Stimulated activated CD4-positive, alpha-beta T cell treated with anti-CD3 and anti-CD28 coated beads, Interleukin-1b, Interleukin-23, amount 100 ng/mL, for 48 hours (primary cell): Measurements from ENCODE around the gene MYO1G.
A peak's percentile ranks its signal among the peaks of the same experiment; 100 is the strongest.

Source experiments
- DNase-seq: peaks from one replicate; pipeline ENCODE4 v3.0.0-alpha.2; 2020

Gene MYO1G

GRCh38 chr7:44979481-44980392 is 922 bp upstream of the MYO1G start:
- no peak for DNase-seq

GRCh38 chr7:44977959-44978335 is 868 bp downstream of the MYO1G start:
- no peak for DNase-seq

GRCh38 chr7:44977304-44977958 is 1.4 kb downstream of the MYO1G start:
- DNase-seq, result peak; percentile 90

DNA sequence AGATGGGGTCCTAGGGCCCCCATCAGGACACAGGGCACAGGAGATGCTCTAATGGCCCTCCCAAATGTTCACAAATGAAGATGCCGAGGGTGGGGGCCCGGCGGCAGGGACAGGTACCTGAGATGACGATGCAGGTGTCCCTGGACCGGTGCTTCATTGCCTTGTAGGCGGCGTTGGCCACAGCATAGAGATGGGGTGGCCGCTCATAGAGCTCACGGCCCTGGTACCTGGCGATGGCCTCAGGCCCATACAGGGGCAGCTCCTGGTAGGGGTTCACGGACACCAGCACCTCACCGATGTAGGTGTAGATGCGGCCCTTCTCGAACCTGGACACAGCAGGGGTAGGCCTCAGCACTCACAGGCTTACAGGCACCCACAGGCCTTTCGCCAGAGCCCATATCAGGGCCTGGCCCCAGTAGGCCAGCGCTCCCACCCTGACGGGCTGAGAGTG is 2.0 kb downstream of the MYO1G start:
- DNase-seq, result no peak

- no peak for DNase-seq
These were observed 2.6 kb downstream of the MYO1G start for GRCh38 chr7:44976040-44976745.

- DNase-seq, result no peak
These were observed 3.3 kb downstream of the MYO1G start for GRCh38 chr7:44975331-44976039.

GRCh38 chr7:44974549-44974948 is 4.3 kb downstream of the MYO1G start:
- no peak for DNase-seq

- DNase-seq, result no peak
These were observed 5.0 kb downstream of the MYO1G start for GRCh38 chr7:44973610-44974401.

DNA sequence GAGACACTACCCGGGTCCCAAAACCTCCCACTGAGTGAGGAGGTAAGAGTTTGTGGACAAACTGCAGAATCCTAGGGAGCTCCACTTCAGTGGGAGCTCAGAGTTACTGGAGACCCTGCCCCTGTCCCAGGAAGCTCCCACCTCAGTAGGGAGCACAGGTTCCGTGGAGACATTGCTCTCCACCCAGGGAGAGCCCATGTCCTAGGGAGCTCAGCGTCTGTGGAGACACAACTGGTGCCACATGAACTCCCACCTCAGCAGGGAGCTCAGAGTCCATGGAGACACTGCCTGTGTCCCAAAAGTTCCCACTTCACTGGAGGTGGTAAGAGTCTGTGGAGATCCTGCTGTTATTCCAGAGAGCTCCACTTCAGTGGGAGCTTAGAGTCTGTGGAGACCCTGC is 6.3 kb downstream of the MYO1G start:
- no peak for DNase-seq

- no peak for DNase-seq
These were observed 6.8 kb downstream of the MYO1G start for GRCh38 chr7:44971902-44972441.

DNA sequence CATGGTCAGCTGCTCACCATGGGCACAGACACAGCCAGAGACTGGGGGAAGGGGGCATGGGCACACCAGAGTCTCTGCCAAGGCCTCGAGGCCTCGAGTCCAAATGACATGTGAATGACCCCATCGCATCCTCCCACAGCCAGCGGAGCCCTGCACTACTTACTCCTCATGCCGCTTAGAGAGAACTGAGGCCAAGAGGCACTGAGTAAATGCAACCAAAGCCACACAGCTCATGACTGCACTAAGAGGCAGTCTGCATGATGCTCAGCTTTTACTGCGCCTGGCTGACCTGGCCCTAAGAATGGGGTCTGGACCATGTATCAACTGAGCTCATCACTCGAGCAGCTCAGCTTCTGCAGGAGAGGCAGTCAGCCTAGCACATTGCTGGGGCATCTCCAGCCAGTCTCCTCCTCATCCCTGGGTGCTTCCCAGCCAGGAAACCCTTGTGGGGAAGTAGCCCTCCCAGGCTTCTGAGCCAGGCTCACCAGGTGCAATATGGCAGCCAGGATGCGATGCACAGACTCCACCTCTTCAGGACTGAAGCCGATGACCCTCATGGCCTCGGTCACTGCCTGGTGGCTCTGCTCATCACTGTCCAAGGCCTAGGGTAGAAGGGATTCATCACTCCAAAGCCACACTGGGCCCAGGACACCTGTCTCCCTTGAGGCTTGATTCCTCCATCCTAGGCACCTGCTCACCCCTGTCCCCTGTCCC is 7.5 kb downstream of the MYO1G start:
- DNase-seq, result no peak

DNA sequence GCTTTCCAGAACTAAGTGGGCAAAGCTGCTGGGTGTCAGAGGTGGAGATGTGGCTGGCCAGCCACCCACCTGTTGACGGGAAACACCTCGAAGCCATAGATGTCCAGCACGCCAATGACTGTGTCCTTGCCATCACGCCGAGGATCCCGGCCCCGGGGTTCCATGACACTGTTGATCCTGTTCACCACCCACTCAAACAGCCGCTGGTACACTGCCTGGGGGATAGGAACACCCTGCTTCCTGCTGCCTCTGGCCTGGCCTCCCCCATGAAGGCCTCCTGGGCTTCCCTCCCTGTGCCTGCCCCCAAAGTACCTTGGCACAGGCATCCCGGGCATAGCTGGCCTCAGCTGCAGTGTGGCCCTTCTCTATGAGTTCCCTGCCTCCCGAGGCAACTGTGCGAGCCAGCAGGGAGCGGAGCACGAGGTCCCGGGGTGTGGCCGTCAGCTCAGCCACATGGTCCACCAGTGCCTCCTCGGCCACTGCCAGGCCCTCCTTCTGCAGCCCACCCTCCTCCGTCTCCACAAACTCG is 8.2 kb downstream of the MYO1G start:
- no peak for DNase-seq

- no peak for DNase-seq
These were observed 8.9 kb downstream of the MYO1G start for GRCh38 chr7:44969701-44970522.

- DNase-seq, result no peak
These were observed 9.6 kb downstream of the MYO1G start for GRCh38 chr7:44969049-44969700.

DNA sequence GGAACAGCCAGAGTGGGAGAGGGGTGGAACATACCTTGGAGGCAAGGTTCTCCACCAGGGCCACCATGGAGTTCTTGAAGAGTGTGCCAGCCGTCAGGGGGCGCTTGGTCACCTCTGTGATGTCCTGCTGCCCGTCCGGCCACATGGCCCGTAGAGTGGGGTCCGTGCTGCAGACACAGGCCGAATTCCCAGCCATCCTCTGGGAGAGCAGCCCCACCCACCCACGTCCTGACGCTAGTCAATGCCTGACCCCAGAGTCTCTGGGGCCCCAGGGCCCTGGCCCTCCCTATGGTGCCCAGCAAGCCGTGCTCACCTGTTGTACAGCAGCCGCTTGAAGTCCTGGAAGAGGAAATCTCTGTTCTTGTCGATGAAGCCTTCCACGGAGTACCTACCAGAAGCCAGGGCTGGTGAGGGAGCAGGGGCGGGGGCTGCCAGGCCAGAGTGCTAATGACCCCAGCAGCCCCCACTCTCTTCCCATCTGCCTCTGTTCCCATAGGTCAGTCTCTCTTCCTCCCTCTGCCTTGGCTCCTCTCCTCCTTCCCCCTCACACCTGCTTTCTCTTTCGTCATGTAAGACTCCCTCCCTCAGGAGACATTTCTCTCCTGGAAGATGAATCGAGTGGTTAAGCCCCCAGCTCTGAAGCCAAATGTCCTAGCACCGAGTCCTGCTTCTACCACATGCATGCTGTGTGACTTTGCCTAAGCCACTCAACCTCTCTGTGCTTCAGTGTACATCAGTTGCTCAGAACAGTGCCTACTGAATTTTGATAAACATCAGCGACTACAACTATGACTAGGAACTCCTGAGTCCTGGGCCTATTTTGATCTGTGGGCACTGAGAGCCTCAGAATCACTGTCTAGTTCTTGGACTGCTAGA is 11.0 kb downstream of the MYO1G start:
- peak; percentile 8 for DNase-seq

- DNase-seq, result peak; percentile 5
These were observed 11.9 kb downstream of the MYO1G start for GRCh38 chr7:44966731-44967538.
